HepG2 (cell line): ENCODE measurements around the gene TBC1D2B. TPM values are rescaled to one million over a fixed set of nuclear protein-coding genes. Genes with fewer than 3 reads are reported as not detected.

Experiments used
- ATAC-seq: fragments of 200-7000 bp; cut with Tn5 transposase; 3 replicates; pipeline ENCODE4 v1.9.1; 2020; ENCODE audit warnings: mild to moderate bottlenecking, moderate library complexity
- BruUV-seq: library from RNA; stranded (reverse); fragments of 400-500 nt; replicated peaks from 2 replicates; lab custom pipeline; 2021; lab: Mats Ljungman, UMichigan
- CTCF ChIA-PET: fragments of 300-600 bp; formaldehyde crosslinking; extraction: SDS; loops from one replicate; lab custom pipeline; 2021; ENCODE audit warnings: low total read pairs, inconsistent platforms, low intra/inter-chr PET ratio; lab: Yijun Ruan, JAX
- POLR2A ChIA-PET: fragments of 350-600 bp; sonication (Branson Sonifier 250); formaldehyde crosslinking; loops from one replicate; lab custom pipeline; 2020; ENCODE audit warnings: antibody characterized with exemption, inconsistent platforms; lab: Yijun Ruan, JAX
- DNase-seq: peaks from one replicate; pipeline ENCODE4 v3.0.0-alpha.2; 2015; ENCODE audit warnings: low spot score
- FAIRE-seq: peaks from 3 replicates; lab custom pipeline; 2011; peaks lifted over from hg19 to GRCh38; lab: Jason Lieb, UNC
- H2AFZ ChIP-seq: one replicate; pipeline ENCODE4 v1.6.1; 2011; ENCODE audit warnings: low read length, inconsistent platforms
- H3K27ac ChIP-seq: fragments of 300-600 bp; 3 replicates; pipeline ENCODE4 v1.8.0; 2011; ENCODE audit warnings: mixed run types, mild to moderate bottlenecking, mixed read lengths, low read length, inconsistent platforms; ENCODE audit not compliant: insufficient read depth; ENCODE audit errors: extremely low read length
- H3K27me3 ChIP-seq, 2 experiments: fragments of 200-600 bp in 1 of 2; 2 replicates in 1 of 2; 3 replicates in 1 of 2; pipeline versions ENCODE4 v1.6.0 to v1.8.0; 2011; ENCODE audit warnings: low read length in 2 of 2, mild to moderate bottlenecking in 2 of 2, moderate library complexity in 2 of 2, inconsistent platforms in 1 of 2; ENCODE audit not compliant: insufficient read depth in 2 of 2, control insufficient read depth in 1 of 2
- H3K36me3 ChIP-seq, 2 experiments: fragments of 200-600 bp in 1 of 2; replicated peaks in 1 of 2; 2 replicates in 1 of 2; 3 replicates in 1 of 2; pipeline versions ENCODE4 v1.5.1 to v1.8.0; 2011; ENCODE audit warnings: low read length in 2 of 2, inconsistent platforms in 1 of 2; ENCODE audit not compliant: insufficient read depth in 2 of 2, control insufficient read depth in 1 of 2
- H3K4me1 ChIP-seq: 2 replicates; pipeline ENCODE4 v1.5.1; 2012; ENCODE audit warnings: low read length, inconsistent platforms; ENCODE audit not compliant: insufficient read depth
- H3K4me2 ChIP-seq: 2 replicates; pipeline ENCODE4 v1.6.0; 2011; ENCODE audit warnings: low read depth, low read length, inconsistent platforms
- H3K4me3 ChIP-seq, 3 experiments: fragments of 200-600 bp in 1 of 3; sonication (generic), shearing (Covaris generic) in 1 of 3; replicated peaks in 1 of 3; 2 replicates each; pipeline ENCODE4 v1.5.1; 2011 to 2016; ENCODE audit warnings: low read length in 3 of 3, inconsistent platforms in 2 of 3, low read depth in 2 of 3, mild to moderate bottlenecking in 2 of 3, control low read depth in 1 of 3, mixed read lengths in 1 of 3; ENCODE audit not compliant: insufficient read depth in 1 of 3
- H3K79me2 ChIP-seq: one replicate; pipeline ENCODE4 v1.6.1; 2011; ENCODE audit warnings: low read length, inconsistent platforms; ENCODE audit not compliant: insufficient read depth
- H3K9ac ChIP-seq: 2 replicates; pipeline ENCODE4 v1.6.0; 2011; ENCODE audit warnings: mild to moderate bottlenecking, low read depth, low read length, inconsistent platforms; ENCODE audit not compliant: insufficient read depth
- H3K9me3 ChIP-seq: 2 replicates; pipeline ENCODE4 v1.5.1; 2012; ENCODE audit warnings: mild to moderate bottlenecking, low read length
- H4K20me1 ChIP-seq: 2 replicates; pipeline ENCODE4 v1.6.0; 2011; ENCODE audit warnings: inconsistent platforms, mild to moderate bottlenecking, low read length, moderate library complexity; ENCODE audit not compliant: insufficient read depth
- ATF7-NPFF ChIP-seq: sonication (generic); formaldehyde crosslinking; IDR thresholded peaks from 2 replicates; pipeline ENCODE4 v1.8.1; 2023; ENCODE audit warnings: mild to moderate bottlenecking, low read depth, missing genetic modification reagents, moderate library complexity
- BCL6 ChIP-seq: IDR thresholded peaks from 2 replicates; pipeline ENCODE4 v1.6.1; 2016; ENCODE audit warnings: missing genetic modification reagents, missing compliant biosample characterization
- CERS6 ChIP-seq: sonication (generic); formaldehyde crosslinking; IDR thresholded peaks from 2 replicates; pipeline ENCODE4 v1.5.0; 2020; ENCODE audit warnings: missing genetic modification reagents
- EP300 ChIP-seq, 3 experiments: sonication (generic) in 1 of 3; formaldehyde crosslinking in 1 of 3; IDR thresholded peaks; 2 replicates each; pipeline versions ENCODE4 v1.5.1 to v1.6.1; 2011 to 2020; ENCODE audit warnings: low read depth in 2 of 3, low read length in 2 of 3, borderline replicate concordance in 1 of 3, improper control_type of control experiment in 1 of 3, mild to moderate bottlenecking in 1 of 3, missing genetic modification reagents in 1 of 3, moderate library complexity in 1 of 3
- GPN1 ChIP-seq: sonication (generic); formaldehyde crosslinking; IDR thresholded peaks from 2 replicates; pipeline ENCODE4 v1.5.1; 2020; ENCODE audit warnings: missing genetic modification reagents, borderline replicate concordance
- HNRNPLL ChIP-seq: fragments of 200-400 bp; formaldehyde crosslinking; IDR thresholded peaks from 2 replicates; pipeline ENCODE4 v1.6.1; 2017; ENCODE audit warnings: mild to moderate bottlenecking, low read depth, low read length; ENCODE audit not compliant: poor library complexity, severe bottlenecking
- IRF2 ChIP-seq: IDR thresholded peaks from 2 replicates; pipeline ENCODE4 v1.6.1; 2018; ENCODE audit warnings: missing genetic modification reagents, missing compliant biosample characterization
- KDM6A ChIP-seq: IDR thresholded peaks from 2 replicates; pipeline ENCODE4 v1.6.1; 2016; ENCODE audit warnings: low read depth
- MAFG ChIP-seq: sonication (generic); formaldehyde crosslinking; IDR thresholded peaks from 2 replicates; pipeline ENCODE4 v1.5.1; 2020; ENCODE audit warnings: mild to moderate bottlenecking, missing genetic modification reagents
- RELA ChIP-seq: sonication (generic); formaldehyde crosslinking; IDR thresholded peaks from 2 replicates; pipeline ENCODE4 v1.4.0; 2020; ENCODE audit warnings: missing genetic modification reagents
- SALL2 ChIP-seq: sonication (generic); formaldehyde crosslinking; IDR thresholded peaks from 2 replicates; pipeline ENCODE4 v1.8.1; 2023; ENCODE audit warnings: mild to moderate bottlenecking, missing genetic modification reagents, inconsistent platforms
- SOX5 ChIP-seq: IDR thresholded peaks from 2 replicates; pipeline ENCODE4 v1.6.1; 2016; ENCODE audit warnings: borderline replicate concordance
- ZFYVE20 ChIP-seq: sonication (generic); formaldehyde crosslinking; IDR thresholded peaks from 2 replicates; pipeline ENCODE4 v1.8.0; 2023; ENCODE audit warnings: low read depth, mild to moderate bottlenecking, moderate library complexity, missing genetic modification reagents, borderline replicate concordance
- ZKSCAN5 ChIP-seq: sonication (generic); formaldehyde crosslinking; IDR thresholded peaks from 2 replicates; pipeline ENCODE4 v1.5.1; 2020; ENCODE audit warnings: mild to moderate bottlenecking, missing genetic modification reagents
- ZNF24 ChIP-seq: fragments of 450-650 bp; IDR thresholded peaks from 2 replicates; pipeline ENCODE4 v1.6.1; 2017; ENCODE audit warnings: antibody characterized with exemption, mild to moderate bottlenecking
- ZNF260 ChIP-seq: sonication (generic); formaldehyde crosslinking; IDR thresholded peaks from 2 replicates; pipeline ENCODE4 v1.4.0; 2020; ENCODE audit warnings: missing genetic modification reagents, low read depth, mild to moderate bottlenecking, borderline replicate concordance
- ZNF850 ChIP-seq: sonication (generic); formaldehyde crosslinking; conservative IDR thresholded peaks from 2 replicates; pipeline ENCODE4 v1.9.0; 2021; ENCODE audit warnings: mild to moderate bottlenecking, missing genetic modification reagents
- WGBS: methylation state at CpG from one replicate; pipeline ENCODE4 v1.1.6; 2017; ENCODE audit warnings: low lambda C conversion rate; 5-methylcytosine and 5-hydroxymethylcytosine counted together
- in situ Hi-C: cut with HindIII; loops from 2 replicates; pipeline ENCODE4 v1.10.0; 2017; ENCODE audit warnings: low pct_unique_long_range_greater_than_20kb; ENCODE audit not compliant: extremely low pct_ligation_motif_present
- intact Hi-C: fragments of 100-400 bp; cut with micrococcal nuclease; formaldehyde crosslinking; loops from one replicate; pipeline ENCODE4 v1.10.0; 2022; ENCODE audit not compliant: unreplicated experiment
- polyA plus RNA-seq, 8 experiments: library from polyadenylated mRNA; depleted of rRNA in 3 of 8; stranded (reverse) in 7 of 8; unstranded in 1 of 8; fragments of >200 nt; fragmentation: Illumina TruSeq in 4 of 8; extraction: Trizol in 4 of 8; gene quantifications; 2 replicates each; pipeline versions ENCODE4 v1.2.1 to v1.2.3, GENCODE V29; 2011 to 2016; ENCODE audit warnings: low read depth in 4 of 8, missing spikeins in 1 of 8, mixed read lengths in 1 of 8; ENCODE audit not compliant: insufficient read depth in 1 of 8
- total RNA-seq, 5 experiments: library from RNA; depleted of rRNA; stranded (reverse); fragments of >200 nt; fragmentation: Illumina TruSeq; extraction: Trizol; gene quantifications; 2 replicates each; pipeline ENCODE4 v1.2.3, GENCODE V29; 2016; ENCODE audit warnings: low read depth in 1 of 5
- TF ChIP-seq, protein P1 (sequence below): IDR thresholded peaks from 2 replicates; pipeline ENCODE4 v1.6.1; 2016; ENCODE audit warnings: missing compliant biosample characterization, missing genetic modification reagents, borderline replicate concordance
- TF ChIP-seq, protein P2 (sequence below): sonication (generic); formaldehyde crosslinking; IDR thresholded peaks from 2 replicates; pipeline ENCODE4 v1.4.0; 2020; ENCODE audit warnings: mild to moderate bottlenecking, missing genetic modification reagents, borderline replicate concordance
- TF ChIP-seq, protein P3 (sequence below): sonication (generic); formaldehyde crosslinking; IDR thresholded peaks from 2 replicates; pipeline ENCODE4 v1.5.0; 2020; ENCODE audit warnings: missing genetic modification reagents

TBC1D2B gene
- total and polyA plus RNA-seq, 2 of the 13 experiments (the other 11 are each of a cell fraction or from before 2014, with no cell fraction given) = 10.1 to 14.4 TPM

- TF ChIP-seq ZFYVE20 = no peak
- no peak for TF ChIP-seq KDM6A (CRISPR knock-in tag)
- no peak for TF ChIP-seq ZNF850 (CRISPR knock-in tag)
- no peak for TF ChIP-seq GPN1
- no peak for TF ChIP-seq SALL2 (CRISPR knock-in tag)
- TF ChIP-seq SOX5 = no peak
These were observed 8.0 kb downstream of the TBC1D2B start (continued) for GRCh38 chr15:78069462-78070029.

GRCh38 chr15:78069052-78069414 lies 8.5 kb downstream of the TBC1D2B start:
- 83% methylated on average over 7 of the region's 7 CpGs for WGBS
- intact Hi-C loops (no loop called here), in situ Hi-C loops (no loop called here)
- FAIRE-seq = no peak
- no peak overlapping the region for H3K9ac ChIP-seq
- ChIA-PET POLR2A (no interaction called here), CTCF (interaction anchor here (0.8 kb wide), 1 partner anchor 39 kb away, joined by 3 read pairs; no protein-coding TSS in a partner anchor)
- H3K79me2 ChIP-seq = peaks cover 48% of the 10 kb centered on the region
- no peak for DNase-seq
- BruUV-seq = no TSS peak
- H3K27me3 ChIP-seq = no peaks in the 10 kb centered on the region
- H3K4me1 ChIP-seq = peaks cover 99% of the 10 kb centered on the region
- no peak overlapping the region for H2AFZ ChIP-seq
- no peak overlapping the region for H3K27ac ChIP-seq
- no peak overlapping the region for H3K4me3 ChIP-seq
- H3K9me3 ChIP-seq = no peaks in the 10 kb centered on the region
- no peak overlapping the region for H3K4me2 ChIP-seq
- no peaks in the 10 kb centered on the region for H4K20me1 ChIP-seq
- H3K36me3 ChIP-seq = no peaks in the 10 kb centered on the region
- ATAC-seq = no peak
- no peak for TF ChIP-seq ATF7-NPFF (CRISPR knock-in tag)
- no peak for TF ChIP-seq BCL6 (CRISPR knock-in tag)
- no peak for TF ChIP-seq ZNF260
- TF ChIP-seq EP300 (IDR thresholded peaks at IDR 0.05; ENCODE audit: low read depth in 2 of 2, low read length in 2 of 2) = no peak
- no peak for TF ChIP-seq EP300 (CRISPR knock-in tag; IDR thresholded peaks at IDR 0.05; ENCODE audit: borderline replicate concordance)
- TF ChIP-seq HNRNPLL = no peak
- TF ChIP-seq, protein P1, sequence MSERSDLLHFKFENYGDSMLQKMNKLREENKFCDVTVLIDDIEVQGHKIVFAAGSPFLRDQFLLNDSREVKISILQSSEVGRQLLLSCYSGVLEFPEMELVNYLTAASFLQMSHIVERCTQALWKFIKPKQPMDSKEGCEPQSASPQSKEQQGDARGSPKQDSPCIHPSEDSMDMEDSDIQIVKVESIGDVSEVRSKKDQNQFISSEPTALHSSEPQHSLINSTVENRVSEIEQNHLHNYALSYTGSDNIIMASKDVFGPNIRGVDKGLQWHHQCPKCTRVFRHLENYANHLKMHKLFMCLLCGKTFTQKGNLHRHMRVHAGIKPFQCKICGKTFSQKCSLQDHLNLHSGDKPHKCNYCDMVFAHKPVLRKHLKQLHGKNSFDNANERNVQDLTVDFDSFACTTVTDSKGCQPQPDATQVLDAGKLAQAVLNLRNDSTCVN (CRISPR knock-in tag) = no peak
- TF ChIP-seq ZNF24 = no peak
- no peak for TF ChIP-seq CERS6 (CRISPR knock-in tag)
- no peak for TF ChIP-seq MAFG (CRISPR knock-in tag)
- TF ChIP-seq, protein P2, sequence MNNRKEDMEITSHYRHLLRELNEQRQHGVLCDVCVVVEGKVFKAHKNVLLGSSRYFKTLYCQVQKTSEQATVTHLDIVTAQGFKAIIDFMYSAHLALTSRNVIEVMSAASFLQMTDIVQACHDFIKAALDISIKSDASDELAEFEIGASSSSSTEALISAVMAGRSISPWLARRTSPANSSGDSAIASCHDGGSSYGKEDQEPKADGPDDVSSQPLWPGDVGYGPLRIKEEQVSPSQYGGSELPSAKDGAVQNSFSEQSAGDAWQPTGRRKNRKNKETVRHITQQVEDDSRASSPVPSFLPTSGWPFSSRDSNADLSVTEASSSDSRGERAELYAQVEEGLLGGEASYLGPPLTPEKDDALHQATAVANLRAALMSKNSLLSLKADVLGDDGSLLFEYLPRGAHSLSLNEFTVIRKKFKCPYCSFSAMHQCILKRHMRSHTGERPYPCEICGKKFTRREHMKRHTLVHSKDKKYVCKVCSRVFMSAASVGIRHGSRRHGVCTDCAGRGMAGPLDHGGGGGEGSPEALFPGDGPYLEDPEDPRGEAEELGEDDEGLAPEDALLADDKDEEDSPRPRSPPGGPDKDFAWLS (CRISPR knock-in tag) = no peak
- no peak for TF ChIP-seq RELA (CRISPR knock-in tag)
- no peak for TF ChIP-seq ZKSCAN5 (CRISPR knock-in tag)
- TF ChIP-seq IRF2 (CRISPR knock-in tag) = no peak
- TF ChIP-seq, protein P3, sequence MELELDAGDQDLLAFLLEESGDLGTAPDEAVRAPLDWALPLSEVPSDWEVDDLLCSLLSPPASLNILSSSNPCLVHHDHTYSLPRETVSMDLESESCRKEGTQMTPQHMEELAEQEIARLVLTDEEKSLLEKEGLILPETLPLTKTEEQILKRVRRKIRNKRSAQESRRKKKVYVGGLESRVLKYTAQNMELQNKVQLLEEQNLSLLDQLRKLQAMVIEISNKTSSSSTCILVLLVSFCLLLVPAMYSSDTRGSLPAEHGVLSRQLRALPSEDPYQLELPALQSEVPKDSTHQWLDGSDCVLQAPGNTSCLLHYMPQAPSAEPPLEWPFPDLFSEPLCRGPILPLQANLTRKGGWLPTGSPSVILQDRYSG = no peak
